CD14-positive monocyte (primary cell): ENCODE data around the gene THRB. TPM values are rescaled to one million over a fixed set of nuclear protein-coding genes. Genes with fewer than 3 reads are reported as not detected.

Experiments
- DNase-seq, 3 donors: peaks; one replicate each; pipeline ENCODE4 v3.0.0-alpha.2; 2011 to 2022
- H2AFZ ChIP-seq: 2 replicates; pipeline ENCODE4 v1.6.0; 2012; ENCODE audit warnings: mild to moderate bottlenecking, low read depth, low read length, inconsistent platforms; ENCODE audit not compliant: insufficient read depth, poor library complexity, severe bottlenecking
- H3K27ac ChIP-seq, 2 donors: 1 replicate in 1 of 2; 2 replicates in 1 of 2; pipeline ENCODE4 v1.5.1; 2012 to 2013; ENCODE audit warnings: low read length in 2 of 2, control low read depth in 1 of 2, inconsistent platforms in 1 of 2, low read depth in 1 of 2, mild to moderate bottlenecking in 1 of 2
- H3K27me3 ChIP-seq, 2 donors: one replicate each; pipeline versions ENCODE4 v1.6.0 to v1.6.1; 2011 to 2013; ENCODE audit warnings: low read length in 2 of 2; ENCODE audit not compliant: control insufficient read depth in 2 of 2, insufficient read depth in 2 of 2
- H3K36me3 ChIP-seq, 2 donors: replicated peaks in 1 of 2; 1 replicate in 1 of 2; 2 replicates in 1 of 2; pipeline versions ENCODE4 v1.5.1 to v1.6.1; 2012 to 2013; ENCODE audit warnings: low read length in 2 of 2, control low read depth in 1 of 2, inconsistent platforms in 1 of 2, mild to moderate bottlenecking in 1 of 2; ENCODE audit not compliant: insufficient read depth in 2 of 2, control insufficient read depth in 1 of 2
- H3K4me1 ChIP-seq, 2 donors: 1 replicate in 1 of 2; 2 replicates in 1 of 2; pipeline versions ENCODE4 v1.5.1 to v1.6.1; 2012 to 2013; ENCODE audit warnings: low read length in 2 of 2, control low read depth in 1 of 2, inconsistent platforms in 1 of 2, mild to moderate bottlenecking in 1 of 2, moderate library complexity in 1 of 2; ENCODE audit not compliant: insufficient read depth in 2 of 2, control insufficient read depth in 1 of 2
- H3K4me2 ChIP-seq: replicated peaks from 2 replicates; pipeline ENCODE3; 2012; ENCODE audit warnings: low read length, moderate library complexity, mild to moderate bottlenecking; ENCODE audit not compliant: poor library complexity, severe bottlenecking; ENCODE audit errors: extremely low read depth
- H3K4me3 ChIP-seq, 3 experiments: fragments of 200-600 bp in 1 of 3; sonication (generic) in 1 of 3; replicated peaks in 1 of 3; 1 replicate in 2 of 3; 2 replicates in 1 of 3; pipeline ENCODE4 v1.5.1; 2011 to 2013; ENCODE audit warnings: low read length in 3 of 3, mild to moderate bottlenecking in 3 of 3, control low read depth in 2 of 3, low read depth in 2 of 3, inconsistent platforms in 1 of 3, moderate library complexity in 1 of 3
- H3K79me2 ChIP-seq: 2 replicates; pipeline ENCODE4 v1.6.0; 2012; ENCODE audit warnings: mild to moderate bottlenecking, control low read depth, inconsistent platforms, low read length, moderate library complexity; ENCODE audit not compliant: insufficient read depth
- H3K9ac ChIP-seq: 2 replicates; pipeline ENCODE4 v1.6.0; 2017; ENCODE audit warnings: low read length, mild to moderate bottlenecking; ENCODE audit not compliant: insufficient read depth, poor library complexity, severe bottlenecking
- H3K9me3 ChIP-seq, 2 donors: replicated peaks in 1 of 2; 1 replicate in 1 of 2; 2 replicates in 1 of 2; pipeline versions ENCODE4 v1.5.1 to v1.6.1; 2012 to 2013; ENCODE audit warnings: low read length in 2 of 2, control low read depth in 1 of 2; ENCODE audit not compliant: control insufficient read depth in 1 of 2, insufficient read depth in 1 of 2
- H4K20me1 ChIP-seq: 2 replicates; pipeline ENCODE4 v1.6.0; 2012; ENCODE audit warnings: mild to moderate bottlenecking, low read length, control low read depth, moderate library complexity; ENCODE audit not compliant: insufficient read depth
- H3K27ac Mint-ChIP-seq, 7 donors: one replicate each; pipeline ENCODE4 v1.8.0; 2020; ENCODE audit warnings: mild to moderate bottlenecking in 7 of 7, mixed read lengths in 7 of 7, moderate library complexity in 6 of 7, inconsistent platforms in 2 of 7
- H3K27me3 Mint-ChIP-seq, 3 donors: one replicate each; pipeline ENCODE4 v1.8.0; 2021 to 2022; ENCODE audit warnings: low read depth in 3 of 3, mild to moderate bottlenecking in 3 of 3, mixed read lengths in 3 of 3, moderate library complexity in 3 of 3, inconsistent platforms in 1 of 3
- H3K36me3 Mint-ChIP-seq, 2 donors: one replicate each; pipeline ENCODE4 v1.8.0; 2020; ENCODE audit warnings: mixed read lengths in 2 of 2, inconsistent platforms in 1 of 2, mild to moderate bottlenecking in 1 of 2
- H3K4me1 Mint-ChIP-seq: one replicate; pipeline ENCODE4 v1.8.0; 2020; ENCODE audit warnings: mild to moderate bottlenecking, mixed read lengths
- H3K4me3 Mint-ChIP-seq, 2 donors: one replicate each; pipeline ENCODE4 v1.8.0; 2020; ENCODE audit warnings: mild to moderate bottlenecking in 2 of 2, mixed read lengths in 2 of 2, moderate library complexity in 1 of 2
- H3K9me3 Mint-ChIP-seq, 7 donors: one replicate each; pipeline ENCODE4 v1.8.0; 2020 to 2022; ENCODE audit warnings: mixed read lengths in 7 of 7, mild to moderate bottlenecking in 6 of 7, moderate library complexity in 6 of 7, inconsistent platforms in 2 of 7
- CTCF ChIP-seq: fragments of 200-600 bp; IDR thresholded peaks from one replicate; pipeline ENCODE4 v1.8.0; 2022; ENCODE audit warnings: antibody characterized with exemption, mild to moderate bottlenecking
- WGBS: methylation state at CpG from one replicate; pipeline ENCODE4 v1.1.5; 2013; ENCODE audit warnings: missing lambda C conversion rate; ENCODE audit not compliant: insufficient coverage; 5-methylcytosine and 5-hydroxymethylcytosine counted together
- intact Hi-C, 2 donors: fragments of 100-400 bp; cut with micrococcal nuclease; formaldehyde crosslinking; loops; one replicate each; pipeline versions ENCODE4 v1.15.0 to v1.15.1; 2023
- polyA plus RNA-seq, 3 donors: library from polyadenylated mRNA; depleted of rRNA in 1 of 3; unstranded in 2 of 3; stranded (reverse) in 1 of 3; fragments of 300-500 nt in 2 of 3; fragments of >200 nt in 1 of 3; fragmentation: Illumina TruSeq in 2 of 3; gene quantifications; 1 replicate in 2 of 3; 2 replicates in 1 of 3; pipeline ENCODE4 v1.2.3, GENCODE V29; 2012 to 2021

THRB gene
- polyA plus RNA-seq, 3 donors: 0.05 TPM; not detected in 2

- Histone ChIP-seq H3K79me2 (no peaks in the 10 kb centered on the region), H3K36me3 (no peaks in the 10 kb centered on the region), H4K20me1 (no peaks in the 10 kb centered on the region), H3K9me3 (no peaks in the 10 kb centered on the region), H3K27me3 (no peaks in the 10 kb centered on the region), H3K27ac (no peak overlapping the region), H3K9ac (no peak overlapping the region), H2AFZ (no peak overlapping the region), H3K4me3 (no peak overlapping the region), H3K4me2 (no peak overlapping the region), H3K4me1 (no peaks in the 10 kb centered on the region)
- no peak for TF ChIP-seq CTCF
- Mint-ChIP-seq H3K4me1 (no peaks in the 10 kb centered on the region), H3K27me3 (no peaks in the 10 kb centered on the region), H3K36me3 (no peaks in the 10 kb centered on the region), H3K9me3 (peaks cover 0 to 6% (median 0%) of the 10 kb centered on the region in 7 donors), H3K27ac (no peak overlapping the region), H3K4me3 (no peak overlapping the region)
- intact Hi-C loops: no loop called here
- 91% methylated on average over 6 of the region's 7 CpGs for WGBS
- no peak for DNase-seq
These were observed 179.3 kb downstream of the THRB start for GRCh38 chr3:24315356-24315755.

GRCh38 chr3:24311881-24312280, 182.8 kb downstream of the THRB start:
- Histone ChIP-seq H3K4me1 (no peaks in the 10 kb centered on the region), H3K27ac (no peak overlapping the region), H3K4me2 (no peak overlapping the region), H3K9ac (no peak overlapping the region), H4K20me1 (no peaks in the 10 kb centered on the region), H3K4me3 (no peak overlapping the region), H3K9me3 (no peaks in the 10 kb centered on the region), H3K79me2 (no peaks in the 10 kb centered on the region), H3K36me3 (no peaks in the 10 kb centered on the region), H3K27me3 (no peaks in the 10 kb centered on the region), H2AFZ (no peak overlapping the region)
- no peaks in the 10 kb centered on the region for H3K36me3 Mint-ChIP-seq
- intact Hi-C loops: no loop called here
- H3K4me3 Mint-ChIP-seq: no peak overlapping the region
- TF ChIP-seq CTCF: no peak
- DNase-seq: no peak
- 100% methylated on average over 1 of the region's 2 CpGs for WGBS
- H3K9me3 Mint-ChIP-seq: peaks cover 0 to 2% (median 0%) of the 10 kb centered on the region in 7 donors
- no peak overlapping the region for H3K27ac Mint-ChIP-seq
- H3K27me3 Mint-ChIP-seq: no peaks in the 10 kb centered on the region
- H3K4me1 Mint-ChIP-seq: no peaks in the 10 kb centered on the region
